T-helper 17 cell (primary cell): ENCODE measurements around the gene ALDH16A1. TPM values are rescaled to one million over a fixed set of nuclear protein-coding genes. Genes with fewer than 3 reads are reported as not detected.

Source experiments
- ATAC-seq: fragments of 150-1000 bp; cut with Tn5 transposase; 2 replicates; pipeline ENCODE4 v1.10.0; 2021; ENCODE audit warnings: mild to moderate bottlenecking, moderate library complexity
- DNase-seq, 3 donors: peaks; one replicate each; pipeline versions ENCODE4 v3.0.0 to v3.0.0-alpha.2; 2020 to 2021
- H3K9me3 ChIP-seq: one replicate; pipeline ENCODE4 v1.7.0; 2013; ENCODE audit warnings: low read length, mild to moderate bottlenecking; ENCODE audit not compliant: control insufficient read depth, poor library complexity, severe bottlenecking
- H3K27ac Mint-ChIP-seq: one replicate; pipeline ENCODE4 v1.8.0; 2022; ENCODE audit warnings: mild to moderate bottlenecking, moderate library complexity, mixed read lengths
- H3K27me3 Mint-ChIP-seq: one replicate; pipeline ENCODE4 v1.8.0; 2022; ENCODE audit warnings: mixed read lengths
- H3K36me3 Mint-ChIP-seq: one replicate; pipeline ENCODE4 v1.8.0; 2022; ENCODE audit warnings: low read depth, mixed read lengths
- H3K4me1 Mint-ChIP-seq: one replicate; pipeline ENCODE4 v1.8.0; 2022; ENCODE audit warnings: mild to moderate bottlenecking, mixed read lengths
- H3K4me3 Mint-ChIP-seq: one replicate; pipeline ENCODE4 v1.8.0; 2022; ENCODE audit warnings: mild to moderate bottlenecking, moderate library complexity, mixed read lengths
- total RNA-seq, 4 donors: library from RNA in 2 of 4; stranded (reverse) in 2 of 4; gene quantifications; one replicate each; pipeline ENCODE4 v1.2.3 and lab custom pipeline; 2022 to 2026

Gene ALDH16A1
- total RNA-seq, 2 donors from 2014 or later = 34.8 to 38.0 TPM

GRCh38 chr19:49497047-49497788, 44.2 kb downstream of the ALDH16A1 start:
- peaks cover 25% of the 10 kb centered on the region for H3K36me3 Mint-ChIP-seq
- peak overlapping the region; percentile 100 for H3K4me3 Mint-ChIP-seq
- H3K27ac Mint-ChIP-seq = peak overlapping the region; percentile 99
- H3K4me1 Mint-ChIP-seq = peaks cover 45% of the 10 kb centered on the region
- no peaks in the 10 kb centered on the region for H3K9me3 ChIP-seq
- ATAC-seq = peak; percentile 16
- peak; percentile 65 to 72 (median 65) for DNase-seq
- no peaks in the 10 kb centered on the region for H3K27me3 Mint-ChIP-seq

GRCh38 chr19:49497789-49498103, 44.7 kb downstream of the ALDH16A1 start:
- no peaks in the 10 kb centered on the region for H3K9me3 ChIP-seq
- DNase-seq (no peak), ATAC-seq (no peak)
- Mint-ChIP-seq H3K27ac (peak overlapping the region; percentile 99), H3K36me3 (peaks cover 22% of the 10 kb centered on the region), H3K27me3 (no peaks in the 10 kb centered on the region), H3K4me1 (peaks cover 42% of the 10 kb centered on the region), H3K4me3 (peak overlapping the region; percentile 100)

- no peak for DNase-seq
- Mint-ChIP-seq H3K27me3 (no peaks in the 10 kb centered on the region), H3K4me3 (peak overlapping the region; percentile 100), H3K4me1 (peaks cover 42% of the 10 kb centered on the region), H3K36me3 (peaks cover 22% of the 10 kb centered on the region), H3K27ac (peak overlapping the region; percentile 99)
- ATAC-seq = no peak
- H3K9me3 ChIP-seq = no peaks in the 10 kb centered on the region
Measured at GRCh38 chr19:49498475-49498874, 45.5 kb downstream of the ALDH16A1 start.

- Mint-ChIP-seq H3K27me3 (no peaks in the 10 kb centered on the region), H3K27ac (peak overlapping the region; percentile 99)
Measured at GRCh38 chr19:49499030-49499670, 46.1 kb downstream of the ALDH16A1 start.

GRCh38 chr19:49502866-49503581, 50.0 kb downstream of the ALDH16A1 start:
- peak overlapping the region; percentile 99 for H3K27ac Mint-ChIP-seq
- H3K9me3 ChIP-seq = no peaks in the 10 kb centered on the region
- ATAC-seq = no peak
- no peaks in the 10 kb centered on the region for H3K27me3 Mint-ChIP-seq
- peak overlapping the region; percentile 9 for H3K4me3 Mint-ChIP-seq
- H3K36me3 Mint-ChIP-seq = peaks cover 17% of the 10 kb centered on the region
- peaks cover 34% of the 10 kb centered on the region for H3K4me1 Mint-ChIP-seq
- peak in 2 of 3 donors; percentile 30 to 49 for DNase-seq

More at GRCh38 chr19:49499030-49499670, 46.1 kb downstream of the ALDH16A1 start:
- ATAC-seq = no peak
- H3K9me3 ChIP-seq = no peaks in the 10 kb centered on the region
- H3K4me1 Mint-ChIP-seq = peaks cover 42% of the 10 kb centered on the region
- peak overlapping the region; percentile 100 for H3K4me3 Mint-ChIP-seq
- H3K36me3 Mint-ChIP-seq = peaks cover 22% of the 10 kb centered on the region
- peak in 1 of 3 donors; percentile 22 for DNase-seq

GRCh38 chr19:49503582-49503962, 50.5 kb downstream of the ALDH16A1 start:
- Mint-ChIP-seq H3K36me3 (peaks cover 17% of the 10 kb centered on the region), H3K4me1 (peaks cover 35% of the 10 kb centered on the region), H3K27me3 (no peaks in the 10 kb centered on the region), H3K4me3 (no peak overlapping the region), H3K27ac (peak overlapping the region; percentile 99)
- no peaks in the 10 kb centered on the region for H3K9me3 ChIP-seq
- DNase-seq = no peak
- ATAC-seq = no peak

- no peaks in the 10 kb centered on the region for H3K9me3 ChIP-seq
- H3K4me3 Mint-ChIP-seq = peak overlapping the region; percentile 41
- peak; percentile 55 to 74 (median 68) for DNase-seq
- no peaks in the 10 kb centered on the region for H3K27me3 Mint-ChIP-seq
- ATAC-seq = peak; percentile 84
- peaks cover 23% of the 10 kb centered on the region for H3K4me1 Mint-ChIP-seq
- H3K27ac Mint-ChIP-seq = no peak overlapping the region
- H3K36me3 Mint-ChIP-seq = no peaks in the 10 kb centered on the region
Measured at GRCh38 chr19:49506575-49507105, 53.6 kb downstream of the ALDH16A1 start.

GRCh38 chr19:49507803-49508494, 54.9 kb downstream of the ALDH16A1 start:
- no peak overlapping the region for H3K4me3 Mint-ChIP-seq
- no peaks in the 10 kb centered on the region for H3K36me3 Mint-ChIP-seq
- no peaks in the 10 kb centered on the region for H3K27me3 Mint-ChIP-seq
- H3K4me1 Mint-ChIP-seq = peaks cover 27% of the 10 kb centered on the region
- no peak overlapping the region for H3K27ac Mint-ChIP-seq
- H3K9me3 ChIP-seq = no peaks in the 10 kb centered on the region
- DNase-seq (no peak), ATAC-seq (no peak)

GRCh38 chr19:49512970-49513745, 60.1 kb downstream of the ALDH16A1 start:
- Mint-ChIP-seq H3K4me3 (peak overlapping the region; percentile 89), H3K4me1 (peaks cover 27% of the 10 kb centered on the region), H3K27ac (peak overlapping the region; percentile 85), H3K36me3 (no peaks in the 10 kb centered on the region), H3K27me3 (no peaks in the 10 kb centered on the region)
- DNase-seq (no peak), ATAC-seq (peak; percentile 70)
- no peaks in the 10 kb centered on the region for H3K9me3 ChIP-seq

GRCh38 chr19:49513746-49514118, 60.7 kb downstream of the ALDH16A1 start:
- ATAC-seq = no peak
- Mint-ChIP-seq H3K27ac (peak overlapping the region; percentile 85), H3K27me3 (no peaks in the 10 kb centered on the region), H3K4me1 (peaks cover 26% of the 10 kb centered on the region), H3K36me3 (no peaks in the 10 kb centered on the region), H3K4me3 (peak overlapping the region; percentile 89)
- DNase-seq = no peak
- no peaks in the 10 kb centered on the region for H3K9me3 ChIP-seq

GRCh38 chr19:49514151-49514550, 61.1 kb downstream of the ALDH16A1 start:
- ATAC-seq = no peak
- no peaks in the 10 kb centered on the region for H3K27me3 Mint-ChIP-seq
- H3K27ac Mint-ChIP-seq = peak overlapping the region; percentile 85
- DNase-seq = no peak
- peaks cover 26% of the 10 kb centered on the region for H3K4me1 Mint-ChIP-seq
- peak overlapping the region; percentile 89 for H3K4me3 Mint-ChIP-seq
- no peaks in the 10 kb centered on the region for H3K9me3 ChIP-seq
- H3K36me3 Mint-ChIP-seq = no peaks in the 10 kb centered on the region

- H3K27me3 Mint-ChIP-seq = no peaks in the 10 kb centered on the region
- no peak overlapping the region for H3K4me3 Mint-ChIP-seq
- DNase-seq (no peak), ATAC-seq (no peak)
- H3K27ac Mint-ChIP-seq = no peak overlapping the region
- H3K9me3 ChIP-seq = no peaks in the 10 kb centered on the region
- no peaks in the 10 kb centered on the region for H3K36me3 Mint-ChIP-seq
- peaks cover 26% of the 10 kb centered on the region for H3K4me1 Mint-ChIP-seq
Measured at GRCh38 chr19:49515767-49516166, 62.7 kb downstream of the ALDH16A1 start.
